IMR-90 (cell line): Measurements from ENCODE around the gene RYR1. TPM values are rescaled to one million over a fixed set of nuclear protein-coding genes. Genes with fewer than 3 reads are reported as not detected.

Experiments used
- ATAC-seq: fragments of 200-7000 bp; cut with Tn5 transposase; 2 replicates; pipeline ENCODE4 v1.9.1; 2020; ENCODE audit warnings: low read depth, mild to moderate bottlenecking, moderate library complexity
- BruUV-seq: library from RNA; stranded (reverse); fragments of 400-500 nt; replicated peaks from 2 replicates; lab custom pipeline; 2021; lab: Mats Ljungman, UMichigan
- CTCF ChIA-PET: fragments of 300-600 bp; formaldehyde crosslinking; extraction: SDS; loops from one replicate; lab custom pipeline; 2021; ENCODE audit warnings: antibody characterized with exemption; lab: Yijun Ruan, JAX
- POLR2A ChIA-PET: fragments of 300-600 bp; sonication (Branson Sonifier 250); formaldehyde crosslinking; loops from one replicate; lab custom pipeline; 2022; ENCODE audit warnings: antibody characterized with exemption; ENCODE audit not compliant: unreplicated experiment; lab: Charles Lee
- DNase-seq: peaks from one replicate; pipeline ENCODE4 v3.0.0; 2013
- H2AFZ ChIP-seq: replicated peaks from 2 replicates; pipeline ENCODE3; 2013; ENCODE audit warnings: low read length, mild to moderate bottlenecking; ENCODE audit not compliant: poor library complexity
- H2AK5ac ChIP-seq: 2 replicates; pipeline ENCODE4 v1.6.1; 2013; ENCODE audit warnings: low read depth, low read length, inconsistent platforms
- H2AK9ac ChIP-seq: replicated peaks from 2 replicates; pipeline ENCODE3; 2013; ENCODE audit warnings: mild to moderate bottlenecking, low read depth, low read length, moderate library complexity; ENCODE audit not compliant: poor library complexity
- H2BK120ac ChIP-seq: 2 replicates; pipeline ENCODE4 v1.6.1; 2013; ENCODE audit warnings: low read depth, low read length, inconsistent platforms
- H2BK15ac ChIP-seq: 3 replicates; pipeline ENCODE4 v1.6.1; 2013; ENCODE audit warnings: low read depth, low read length, inconsistent platforms
- H2BK20ac ChIP-seq: 2 replicates; pipeline ENCODE4 v1.6.1; 2013; ENCODE audit warnings: low read depth, mild to moderate bottlenecking, inconsistent platforms, low read length, moderate library complexity
- H2BK5ac ChIP-seq: 2 replicates; pipeline ENCODE4 v1.6.1; 2013; ENCODE audit warnings: mild to moderate bottlenecking, low read depth, low read length, inconsistent platforms; ENCODE audit not compliant: poor library complexity, severe bottlenecking
- H3K14ac ChIP-seq: replicated peaks from 2 replicates; pipeline ENCODE4 v1.6.1; 2013; ENCODE audit warnings: low read depth, low read length, inconsistent platforms
- H3K18ac ChIP-seq: 2 replicates; pipeline ENCODE4 v1.6.1; 2013; ENCODE audit warnings: low read depth, low read length, control low read depth
- H3K23ac ChIP-seq: 2 replicates; pipeline ENCODE4 v1.6.1; 2013; ENCODE audit warnings: low read depth, low read length, inconsistent platforms
- H3K27ac ChIP-seq: 2 replicates; pipeline ENCODE4 v1.5.1; 2013; ENCODE audit warnings: mild to moderate bottlenecking, control low read depth, low read length; ENCODE audit not compliant: insufficient read depth
- H3K27me3 ChIP-seq: 2 replicates; pipeline ENCODE4 v1.6.1; 2013; ENCODE audit warnings: low read length; ENCODE audit not compliant: control insufficient read depth, insufficient read depth
- H3K36me3 ChIP-seq: 2 replicates; pipeline ENCODE4 v1.6.1; 2013; ENCODE audit warnings: low read length, mixed read lengths; ENCODE audit not compliant: control insufficient read depth, insufficient read depth
- H3K4ac ChIP-seq: 2 replicates; pipeline ENCODE4 v1.6.1; 2013; ENCODE audit warnings: low read depth, low read length, inconsistent platforms
- H3K4me1 ChIP-seq: 2 replicates; pipeline ENCODE4 v1.6.1; 2013; ENCODE audit warnings: low read length, mixed read lengths; ENCODE audit not compliant: control insufficient read depth, insufficient read depth
- H3K4me2 ChIP-seq: 2 replicates; pipeline ENCODE4 v1.6.1; 2013; ENCODE audit warnings: low read depth, mild to moderate bottlenecking, control low read depth, low read length, moderate library complexity
- H3K4me3 ChIP-seq: 2 replicates; pipeline ENCODE4 v1.5.1; 2013; ENCODE audit warnings: low read depth, mild to moderate bottlenecking, control low read depth, low read length, moderate library complexity; ENCODE audit not compliant: insufficient read depth
- H3K56ac ChIP-seq: 2 replicates; pipeline ENCODE4 v1.6.1; 2013; ENCODE audit warnings: low read length, inconsistent platforms; ENCODE audit not compliant: insufficient read depth; ENCODE audit errors: extremely low read depth
- H3K79me1 ChIP-seq, 2 experiments: 2 replicates each; pipeline ENCODE4 v1.6.1; 2013; ENCODE audit warnings: low read length in 2 of 2, inconsistent platforms in 1 of 2, low read depth in 1 of 2
- H3K9ac ChIP-seq: 2 replicates; pipeline ENCODE4 v1.6.1; 2013; ENCODE audit warnings: low read depth, low read length, control low read depth
- H3K9me1 ChIP-seq: 2 replicates; pipeline ENCODE4 v1.6.1; 2013; ENCODE audit warnings: low read length, inconsistent platforms; ENCODE audit not compliant: insufficient read depth
- H3K9me3 ChIP-seq: 2 replicates; pipeline ENCODE4 v1.6.1; 2013; ENCODE audit warnings: low read length; ENCODE audit not compliant: control insufficient read depth, insufficient read depth
- H4K20me1 ChIP-seq: 2 replicates; pipeline ENCODE4 v1.6.1; 2013; ENCODE audit warnings: low read length, inconsistent platforms; ENCODE audit not compliant: insufficient read depth
- H4K5ac ChIP-seq: 2 replicates; pipeline ENCODE4 v1.6.1; 2013; ENCODE audit warnings: mild to moderate bottlenecking, low read depth, low read length, control low read depth
- H4K8ac ChIP-seq, 2 experiments: 2 replicates each; pipeline ENCODE4 v1.6.1; 2013; ENCODE audit warnings: low read depth in 2 of 2, low read length in 2 of 2, control low read depth in 1 of 2, inconsistent platforms in 1 of 2
- H4K91ac ChIP-seq: 2 replicates; pipeline ENCODE4 v1.6.1; 2013; ENCODE audit warnings: low read depth, low read length, inconsistent platforms; ENCODE audit not compliant: insufficient read depth
- BHLHE40 ChIP-seq: fragments of 150-350 bp; IDR thresholded peaks from 2 replicates; pipeline ENCODE4 v1.6.1; 2016; ENCODE audit warnings: mild to moderate bottlenecking, low read depth, low read length
- CEBPB ChIP-seq: IDR thresholded peaks from 2 replicates; pipeline ENCODE4 v1.6.1; 2012; ENCODE audit warnings: low read depth, low read length, improper control_type of control experiment
- ELK1 ChIP-seq: fragments of 150-350 bp; IDR thresholded peaks from 2 replicates; pipeline ENCODE4 v1.6.1; 2016; ENCODE audit warnings: low read depth, mild to moderate bottlenecking, low read length, moderate library complexity, borderline replicate concordance
- FOS ChIP-seq: fragments of 150-350 bp; IDR thresholded peaks from 2 replicates; pipeline ENCODE4 v1.6.1; 2016; ENCODE audit warnings: low read depth, low read length
- NFE2L2 ChIP-seq: fragments of 150-350 bp; IDR thresholded peaks from 2 replicates; pipeline ENCODE4 v1.6.1; 2016; ENCODE audit warnings: low read depth, mild to moderate bottlenecking, low read length
- POLR2A ChIP-seq: IDR thresholded peaks from 2 replicates; pipeline ENCODE4 v1.6.1; 2012; ENCODE audit warnings: mild to moderate bottlenecking, low read depth, low read length
- RCOR1 ChIP-seq: IDR thresholded peaks from 2 replicates; pipeline ENCODE4 v1.6.1; 2012; ENCODE audit warnings: mild to moderate bottlenecking, low read length, improper control_type of control experiment; ENCODE audit not compliant: insufficient replicate concordance
- RFX5 ChIP-seq: IDR thresholded peaks from 2 replicates; pipeline ENCODE4 v1.8.0; 2012; ENCODE audit warnings: low read depth, mild to moderate bottlenecking, low read length, moderate library complexity
- SMC3 ChIP-seq: fragments of 150-350 bp; IDR thresholded peaks from 2 replicates; pipeline ENCODE4 v1.6.1; 2016; ENCODE audit warnings: low read depth, mild to moderate bottlenecking, antibody characterized with exemption, low read length, moderate library complexity
- USF2 ChIP-seq: fragments of 150-350 bp; IDR thresholded peaks from 2 replicates; pipeline ENCODE4 v1.6.1; 2017; ENCODE audit warnings: mild to moderate bottlenecking, antibody characterized with exemption, low read length, low read depth
- WGBS, 2 experiments: methylation state at CpG; one replicate each; pipeline versions ENCODE4 v1.1.5 to v1.1.7; 2013; ENCODE audit warnings: missing lambda C conversion rate in 2 of 2; ENCODE audit not compliant: insufficient read length in 1 of 2; ENCODE audit errors: extremely low coverage in 2 of 2; 5-methylcytosine and 5-hydroxymethylcytosine counted together
- dilution Hi-C: fragments of 300-500 bp; cut with HindIII; formaldehyde crosslinking; loops from one replicate; pipeline ENCODE4 v1.14.3; 2018; ENCODE audit warnings: low sequenced_read_pairs; ENCODE audit not compliant: unreplicated experiment
- in situ Hi-C: fragments of 300-500 bp; cut with MboI; formaldehyde crosslinking; loops from 3 replicates; pipeline ENCODE4 v1.14.3; 2019; ENCODE audit warnings: low sequenced_read_pairs, inconsistent platforms, mixed read lengths
- intact Hi-C: fragments of 100-400 bp; cut with micrococcal nuclease; formaldehyde crosslinking; loops from 2 replicates; pipeline ENCODE4 v1.10.0; 2022
- polyA plus RNA-seq, 3 experiments: library from polyadenylated mRNA; depleted of rRNA; stranded (reverse); fragments of >200 nt; gene quantifications; 2 replicates each; pipeline ENCODE4 v1.2.3, GENCODE V29; 2012; ENCODE audit warnings: low replicate concordance in 1 of 3
- total RNA-seq: library from RNA; depleted of rRNA; stranded (reverse); fragments of >200 nt; gene quantifications from 2 replicates; pipeline ENCODE4 v1.2.3, GENCODE V29; 2012

RYR1 gene
- total and polyA plus RNA-seq, 2 of the 4 experiments (the other 2 are of a cell fraction), result not detected

GRCh38 chr19:38632476-38633213, 199.2 kb downstream of the RYR1 start:
- Histone ChIP-seq H3K4me1 (no peaks in the 10 kb centered on the region), H2BK20ac (no peak overlapping the region), H2BK15ac (no peak overlapping the region), H2AFZ (no peak overlapping the region), H3K4me2 (no peak overlapping the region), H4K20me1 (peaks cover 2% of the 10 kb centered on the region; the same call in 1 of the 2 replicates), H3K9me1 (0 out of 2 replicates have a peak, but pooled peaks cover 3% of the 10 kb centered on the region), H2BK120ac (no peak overlapping the region), H3K27me3 (no peaks in the 10 kb centered on the region), H2BK5ac (no peak overlapping the region), H2AK5ac (no peak overlapping the region), H4K5ac (no peak overlapping the region), H3K9me3 (no peaks in the 10 kb centered on the region), H3K9ac (no peak overlapping the region), H3K56ac (no peak overlapping the region), H3K18ac (no peak overlapping the region), H3K4ac (no peak overlapping the region), H3K4me3 (no peak overlapping the region), H4K8ac (no peak overlapping the region), H4K91ac (no peak overlapping the region), H2AK9ac (no peak overlapping the region), H3K36me3 (peaks cover 32% of the 10 kb centered on the region), H3K27ac (no peak overlapping the region), H3K14ac (no peak overlapping the region), H3K79me1 (peaks cover 19 to 24% of the 10 kb centered on the region in 2 experiments), H3K23ac (no peak overlapping the region)
- intact Hi-C loops (loop anchor here (10.0 kb wide), 1 partner anchor 398 kb away; no protein-coding TSS in a partner anchor), in situ Hi-C loops (loop anchor here (25.0 kb wide), 1 partner anchor 395 kb away; no protein-coding TSS in a partner anchor), dilution Hi-C loops (no loop called here)
- ATAC-seq (no peak), DNase-seq (no peak)
- ChIA-PET CTCF (no interaction called here), POLR2A (interaction anchor here (0.7 kb wide), 1 partner anchor 11 kb away, joined by 11 read pairs; no protein-coding TSS in a partner anchor)
- TF ChIP-seq ELK1 (no peak), NFE2L2 (no peak), RFX5 (no peak), SMC3 (no peak), CEBPB (no peak), RCOR1 (no peak), BHLHE40 (no peak), USF2 (no peak), POLR2A (no peak), FOS (no peak)
- 95% methylated on average over 2 of the region's 16 CpGs; no CpG with 5 or more reads in 1 of the 2 experiments for WGBS, 2 experiments
- BruUV-seq, result no TSS peak
